Colon (tissue), 2 donors: ENCODE results near the gene RPN2.
"Not testable (repeated sequence)": the region's sequence is repeated elsewhere in the genome, so short reads cannot be mapped to it uniquely, and the experiment has no call there.

Experiments used
- FAIRE-seq: peaks from 2 replicates; lab custom pipeline; 2012; peaks lifted over from hg19 to GRCh38; lab: Jason Lieb, UNC
- donor health status: control.
- donor health status: control.

Gene RPN2

DNA sequence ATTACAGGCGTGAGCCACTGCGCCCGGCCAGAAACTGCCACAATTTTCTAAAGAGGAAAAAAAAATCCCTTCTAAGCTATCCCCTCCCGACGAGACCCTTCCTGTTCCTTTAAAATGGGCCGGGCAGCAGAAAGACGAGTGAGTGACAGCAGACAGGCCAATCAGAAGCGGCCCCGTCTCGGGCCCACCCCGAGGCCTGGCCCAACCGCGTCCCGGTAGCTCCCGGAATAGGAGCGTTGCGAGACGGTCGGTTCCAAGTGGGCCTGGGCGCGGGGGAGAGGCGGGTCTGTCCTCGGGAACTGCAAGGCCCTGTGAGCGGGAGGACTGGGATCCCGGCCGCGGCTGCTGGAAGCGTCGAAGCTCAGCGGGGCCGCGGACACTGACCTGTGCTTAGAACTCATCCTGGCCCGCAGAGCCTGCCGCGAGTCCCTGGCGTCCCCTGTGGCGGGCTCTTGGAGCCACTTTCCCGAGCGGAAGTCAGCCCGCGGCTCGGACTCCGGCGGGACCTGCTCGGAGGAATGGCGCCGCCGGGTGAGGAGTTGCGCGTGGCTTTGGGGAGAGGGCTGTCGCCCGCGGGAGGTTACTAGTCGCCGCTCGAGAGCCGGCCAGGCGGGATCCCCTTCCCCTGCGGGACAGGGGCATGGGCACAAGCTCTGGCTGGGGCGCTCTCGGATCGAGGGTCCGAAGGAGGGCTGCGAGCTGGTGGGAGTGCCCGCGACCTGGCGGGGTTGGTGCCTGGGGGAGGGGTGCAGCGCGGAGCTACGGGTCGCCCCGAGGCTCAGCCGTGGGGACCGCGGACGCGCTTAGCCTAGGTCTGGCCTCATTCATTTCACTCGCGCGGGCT is at the start of gene RPN2, which contains the start of gene MROH8:
RPN2 (plus strand) TSS at position 492 of the 844 bp plus-strand sequence; CDS start at position 519, 27 bp downstream.
MROH8 (minus strand) TSS at position 710 of the 844 bp plus-strand sequence.
- FAIRE-seq = no peak

DNA sequence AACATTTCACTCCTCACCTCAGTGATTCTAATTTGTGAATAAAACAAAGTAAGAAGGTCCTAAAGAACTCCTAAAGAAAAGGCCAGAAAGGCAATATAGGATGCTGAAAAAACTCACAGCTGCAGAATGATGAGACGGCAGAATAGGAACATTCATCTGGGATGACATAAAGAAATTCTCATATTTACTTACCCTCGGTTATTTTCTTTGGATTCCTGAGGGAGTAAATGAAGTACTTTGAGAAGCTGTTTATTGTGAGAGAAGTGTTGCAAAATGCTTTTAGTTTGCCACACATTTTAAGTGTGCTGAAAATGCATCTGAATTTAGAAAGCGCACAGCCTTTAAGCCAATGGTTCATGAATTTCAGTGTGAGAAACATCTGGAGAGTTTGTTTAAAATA is 47.6 kb upstream of the RPN2 start:
- no peak for FAIRE-seq

DNA sequence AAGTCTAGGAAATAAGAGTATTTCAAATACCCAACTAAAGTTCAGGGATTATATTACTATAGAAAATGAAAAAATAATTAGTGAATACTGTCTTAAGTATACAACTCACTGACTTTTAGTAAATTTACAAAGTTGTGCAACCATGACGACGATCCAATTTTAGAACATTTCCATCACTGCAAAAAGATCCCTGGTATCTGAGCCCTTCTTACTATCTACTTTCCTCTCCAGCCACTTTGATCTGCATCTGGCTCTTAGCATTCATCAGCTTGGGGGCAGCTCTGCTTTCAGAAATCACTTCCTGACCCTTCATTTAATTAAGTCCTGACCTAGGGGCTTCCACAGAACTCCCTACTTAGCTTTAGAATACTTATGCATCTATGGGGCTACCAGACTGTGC is 45.2 kb upstream of the RPN2 start:
- FAIRE-seq = no peak

DNA sequence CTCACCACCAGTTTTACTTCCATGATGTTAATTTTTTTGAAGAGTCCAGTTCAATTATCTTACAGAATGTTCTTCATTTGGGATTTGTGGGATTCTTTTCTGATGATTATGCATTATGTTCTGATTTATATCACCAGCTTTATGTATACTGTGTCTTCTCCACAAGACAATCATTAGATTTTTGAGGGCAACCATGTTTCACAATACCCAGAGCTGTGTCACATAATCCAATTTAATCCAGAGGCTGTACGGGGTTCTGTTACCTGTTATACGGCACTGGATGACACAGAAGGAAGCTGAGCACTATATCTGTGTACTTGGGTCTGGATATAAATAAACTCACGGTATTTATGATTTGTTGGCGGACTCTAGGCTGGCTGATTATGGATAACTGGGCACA is 41.6 kb upstream of the RPN2 start:
- no peak for FAIRE-seq

DNA sequence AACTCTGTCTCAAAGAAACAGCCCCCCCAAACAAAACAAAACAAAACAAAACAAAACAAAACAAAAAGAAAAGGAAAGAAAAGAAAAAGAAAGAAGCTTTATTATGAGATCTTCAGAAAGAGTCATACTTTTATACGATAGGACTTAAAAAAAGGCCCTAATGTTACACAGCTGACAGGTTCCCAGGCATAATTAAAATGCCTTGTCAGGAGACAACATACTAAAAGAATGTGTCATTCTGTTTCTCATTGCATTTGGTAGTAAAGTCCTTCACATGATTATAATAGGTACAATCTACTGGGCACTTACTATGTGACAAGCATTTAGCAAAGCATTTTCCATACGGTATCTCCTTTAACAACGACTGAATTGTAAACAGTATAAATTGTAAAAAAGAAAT is 36.4 kb upstream of the RPN2 start:
- FAIRE-seq = no peak

DNA sequence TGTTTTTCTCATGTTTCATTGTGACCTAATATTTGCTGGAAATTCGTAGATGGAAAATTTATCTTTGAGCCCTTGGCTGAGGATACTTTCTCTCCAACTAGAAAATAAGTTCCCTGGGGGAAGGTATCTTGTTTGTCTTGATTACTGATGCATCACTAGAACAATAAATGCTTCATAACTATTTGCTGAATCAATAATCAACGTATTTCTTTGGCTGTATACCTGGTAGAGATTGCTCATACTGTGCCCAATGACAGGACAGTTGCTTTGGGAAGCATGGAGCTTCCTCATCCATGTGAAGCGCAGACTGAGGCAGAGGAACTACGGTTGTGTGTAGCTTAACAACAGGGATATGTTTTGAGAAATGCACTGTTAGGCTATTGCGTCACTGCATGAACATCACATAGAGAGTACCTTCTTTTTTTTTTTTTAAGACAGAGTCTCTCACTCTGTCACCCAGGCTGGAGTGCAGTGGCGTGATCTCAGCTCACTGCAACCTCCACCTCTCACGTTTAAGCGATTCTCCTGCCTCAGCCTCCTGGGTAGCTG is 34.2 kb upstream of the RPN2 start:
- FAIRE-seq = no peak

DNA sequence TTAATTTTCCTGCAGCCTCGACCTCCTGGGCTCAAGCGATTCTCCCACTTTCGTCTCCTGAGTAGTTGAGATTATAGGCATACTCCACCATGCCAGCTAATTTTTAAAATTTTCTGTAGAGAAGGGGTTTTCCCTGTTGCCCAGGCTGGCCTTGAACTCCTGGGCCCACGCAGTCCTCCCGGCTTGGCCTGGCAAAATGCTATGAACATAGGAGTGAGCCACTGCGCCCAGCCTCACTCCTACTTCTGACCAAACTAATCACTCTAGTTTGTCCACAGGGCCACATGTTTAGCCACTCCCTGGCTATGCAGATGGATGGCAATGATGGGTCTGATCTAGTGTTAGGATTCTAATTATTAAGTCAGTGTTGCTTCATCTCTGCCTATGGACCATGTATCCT is 31.9 kb upstream of the RPN2 start:
- FAIRE-seq = no peak

DNA sequence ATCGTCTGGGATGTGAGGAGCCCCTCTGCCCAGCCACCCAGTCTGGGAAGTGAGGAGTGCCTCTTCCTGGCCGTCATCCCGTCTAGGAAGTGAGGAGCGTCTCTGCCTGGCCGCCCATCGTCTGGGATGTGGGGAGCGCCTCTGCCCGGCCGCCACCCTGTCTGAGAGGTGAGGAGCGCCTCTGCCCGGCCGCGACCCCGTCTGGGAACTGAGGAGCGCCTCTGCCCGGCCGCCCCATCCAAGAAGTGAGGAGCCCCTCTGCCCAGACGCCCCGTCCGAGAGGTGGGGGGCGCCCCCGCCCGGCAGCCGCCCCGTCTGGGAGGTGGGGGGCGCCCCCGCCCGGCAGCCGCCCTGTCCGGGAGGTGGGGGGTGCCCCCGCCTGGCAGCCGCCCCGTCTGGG is 28.3 kb upstream of the RPN2 start:
- not testable (repeated sequence) for FAIRE-seq

DNA sequence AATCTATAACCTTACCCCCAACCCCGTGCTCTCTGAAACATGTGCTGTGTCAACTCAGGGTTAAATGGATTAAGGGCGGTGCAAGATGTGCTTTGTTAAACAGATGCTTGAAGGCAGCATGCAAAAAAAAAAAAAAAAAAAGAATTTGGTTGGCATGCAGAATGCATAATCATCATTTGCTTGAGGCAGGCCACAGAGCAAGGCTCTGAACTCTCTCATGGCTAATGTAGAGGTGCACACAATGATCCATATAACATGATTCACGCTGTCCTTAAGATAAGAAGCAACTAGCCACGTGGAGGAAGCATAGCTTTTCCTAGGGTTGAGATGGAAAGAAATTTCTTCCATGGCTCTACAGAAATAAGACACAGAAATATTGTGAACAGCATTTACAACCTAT is 27.6 kb upstream of the RPN2 start:
- FAIRE-seq = no peak

DNA sequence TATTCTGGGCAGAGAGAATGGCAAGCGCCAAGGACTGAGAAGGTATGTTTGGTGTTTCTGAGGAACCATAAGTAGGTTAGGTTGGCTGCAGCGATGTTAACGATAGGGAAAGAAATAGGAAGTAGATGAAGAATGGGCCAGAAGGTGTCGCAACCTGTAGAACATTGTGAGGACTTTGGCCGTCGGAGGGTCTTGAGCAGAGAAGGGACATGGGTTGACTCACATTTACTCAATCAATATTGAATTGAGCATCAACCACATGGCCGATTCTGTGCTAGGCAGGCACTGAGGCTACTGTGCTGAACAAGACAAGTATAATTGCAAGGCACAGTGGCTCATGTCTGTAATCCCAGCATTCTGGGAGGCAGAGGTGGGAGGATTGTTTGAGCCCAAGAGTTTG is 26.8 kb upstream of the RPN2 start:
- FAIRE-seq = no peak

DNA sequence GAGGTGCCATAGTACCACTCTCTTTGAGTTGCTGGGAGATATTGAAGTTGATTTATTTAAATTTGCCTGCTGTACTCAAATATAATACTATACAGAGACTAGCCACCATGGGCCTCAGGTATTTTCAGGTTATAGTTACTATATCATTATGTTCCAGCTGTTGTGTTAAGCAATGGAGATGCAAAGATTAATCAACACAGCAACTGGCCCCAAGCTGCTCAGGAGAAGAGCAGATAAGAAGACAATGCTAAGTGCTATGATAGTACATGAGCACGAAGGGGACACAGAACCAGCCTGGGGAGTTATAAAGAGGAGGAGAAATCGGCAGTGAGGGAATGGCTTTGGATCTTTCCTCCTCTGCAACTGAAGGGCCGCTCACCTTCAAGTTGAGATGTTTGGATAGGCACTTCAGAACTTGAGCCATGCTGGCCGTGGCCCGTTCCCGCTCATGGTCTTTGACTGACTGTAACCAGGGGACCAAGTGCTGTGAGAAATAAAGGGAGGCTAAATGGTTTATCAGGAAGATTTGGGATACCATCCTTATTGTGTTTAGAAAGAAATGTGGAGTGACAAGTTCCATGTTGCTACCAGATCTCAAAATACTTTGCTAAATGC is 24.3 kb upstream of the RPN2 start:
- FAIRE-seq = no peak

DNA sequence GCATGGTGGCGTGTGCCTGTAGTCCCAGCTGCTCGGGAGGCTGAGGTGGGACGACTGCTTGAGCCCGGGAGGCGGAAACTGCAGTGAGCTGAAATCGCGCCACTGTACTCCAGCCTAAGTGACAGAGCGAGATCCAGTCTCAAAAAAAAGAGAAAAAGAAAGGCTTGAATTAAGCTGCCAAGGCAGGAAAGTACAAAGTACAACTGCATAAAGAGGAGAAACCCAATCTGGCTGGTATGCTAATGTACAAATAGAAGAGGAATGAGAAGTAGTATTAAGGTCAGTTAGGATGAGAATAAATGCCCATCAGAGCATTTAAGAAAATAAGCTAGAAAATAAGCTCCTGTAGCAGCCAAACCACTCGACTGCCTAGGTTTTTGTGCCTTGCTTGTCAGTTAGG is 23.1 kb upstream of the RPN2 start:
- FAIRE-seq = no peak

DNA sequence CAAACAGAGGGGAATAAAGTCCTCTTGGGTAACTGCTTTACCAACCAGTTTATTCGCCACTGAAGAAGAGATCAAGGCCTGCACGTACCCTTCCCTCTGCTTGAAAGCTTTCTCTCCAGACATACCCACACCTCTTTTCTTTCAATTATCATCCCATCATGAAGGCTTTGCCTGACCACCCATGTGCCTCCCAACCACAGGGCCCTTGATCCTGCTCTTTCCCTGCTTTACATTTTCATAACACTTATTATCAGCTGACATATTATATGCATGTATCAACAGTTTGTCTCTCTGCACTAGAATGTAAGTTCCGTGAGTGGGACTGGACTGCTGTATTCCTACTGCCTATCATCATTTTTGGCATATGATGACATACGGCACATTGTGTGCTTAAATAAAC is 20.9 kb upstream of the RPN2 start:
- FAIRE-seq = no peak

DNA sequence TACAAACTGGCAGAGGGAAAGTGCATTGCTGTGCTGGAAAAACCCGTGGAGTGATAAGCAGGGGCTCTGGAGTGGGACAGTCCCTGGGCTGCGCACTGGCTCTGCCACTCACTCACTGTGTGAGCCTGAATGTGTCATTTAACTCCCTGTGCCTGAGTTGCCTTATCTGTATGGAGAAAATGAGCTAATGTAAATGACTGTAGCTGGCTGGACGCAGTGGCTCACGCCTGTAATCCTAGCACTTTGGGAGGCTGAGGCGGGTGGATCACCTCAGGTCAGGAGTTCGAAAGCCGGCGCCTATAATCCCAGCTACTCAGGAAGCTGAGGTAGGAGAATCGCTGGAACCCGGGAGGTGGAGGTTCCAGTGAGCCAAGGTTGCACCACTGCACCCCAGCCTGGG is 18.4 kb upstream of the RPN2 start:
- FAIRE-seq = no peak

DNA sequence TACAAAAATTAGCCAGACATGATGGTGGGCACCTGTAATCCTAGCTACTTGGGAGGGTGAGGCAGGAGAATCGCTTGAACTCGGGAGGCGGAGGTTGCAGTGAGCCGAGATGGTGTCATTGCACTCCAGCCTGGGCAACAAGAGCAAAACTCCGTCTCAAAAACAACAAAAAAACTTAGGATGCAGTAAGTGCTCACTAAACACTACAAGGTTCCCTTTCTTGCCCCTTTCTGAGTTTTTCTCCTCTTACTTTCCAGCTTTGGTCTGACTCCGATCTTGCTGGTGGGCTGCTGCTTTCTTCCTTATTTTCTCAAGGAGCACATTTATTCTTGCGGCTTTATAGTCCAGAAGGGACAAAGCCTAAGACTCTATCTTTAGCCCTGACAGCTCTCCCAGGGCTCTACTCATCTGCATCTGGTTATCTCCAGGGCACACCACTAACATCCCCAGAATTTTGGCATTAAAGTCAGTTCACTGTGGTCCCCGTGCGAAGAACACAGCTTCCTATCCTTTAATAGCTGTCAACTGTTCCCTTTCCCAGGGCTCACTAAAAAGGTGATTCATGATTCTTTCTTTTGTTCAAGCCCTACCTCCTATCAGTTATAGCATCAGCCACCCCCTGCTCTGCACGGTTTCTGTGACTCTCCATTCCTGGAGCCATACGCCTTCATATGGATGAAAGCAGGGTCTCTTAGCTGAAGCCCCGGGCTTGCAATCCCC is 17.1 kb upstream of the RPN2 start:
- FAIRE-seq = no peak

DNA sequence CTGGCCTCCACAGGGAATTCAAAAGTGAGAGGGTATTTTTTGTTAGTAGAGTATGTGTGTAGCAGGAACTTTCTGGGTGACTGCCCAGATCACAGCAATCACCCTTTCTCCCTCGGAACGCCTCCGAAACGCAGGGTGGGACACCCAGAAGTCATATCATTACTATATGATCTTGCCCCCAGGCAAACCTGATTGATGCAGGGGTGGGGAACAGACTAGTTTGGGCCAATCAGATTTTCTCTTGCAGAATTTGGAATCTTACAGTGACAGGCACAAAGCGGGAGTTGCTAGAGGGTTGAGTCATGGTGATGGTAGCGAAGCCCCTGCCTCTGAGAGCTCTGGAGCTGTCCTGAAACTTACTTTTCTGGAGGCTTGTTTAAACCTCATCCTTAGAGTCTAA is 16.5 kb upstream of the RPN2 start:
- no peak for FAIRE-seq

DNA sequence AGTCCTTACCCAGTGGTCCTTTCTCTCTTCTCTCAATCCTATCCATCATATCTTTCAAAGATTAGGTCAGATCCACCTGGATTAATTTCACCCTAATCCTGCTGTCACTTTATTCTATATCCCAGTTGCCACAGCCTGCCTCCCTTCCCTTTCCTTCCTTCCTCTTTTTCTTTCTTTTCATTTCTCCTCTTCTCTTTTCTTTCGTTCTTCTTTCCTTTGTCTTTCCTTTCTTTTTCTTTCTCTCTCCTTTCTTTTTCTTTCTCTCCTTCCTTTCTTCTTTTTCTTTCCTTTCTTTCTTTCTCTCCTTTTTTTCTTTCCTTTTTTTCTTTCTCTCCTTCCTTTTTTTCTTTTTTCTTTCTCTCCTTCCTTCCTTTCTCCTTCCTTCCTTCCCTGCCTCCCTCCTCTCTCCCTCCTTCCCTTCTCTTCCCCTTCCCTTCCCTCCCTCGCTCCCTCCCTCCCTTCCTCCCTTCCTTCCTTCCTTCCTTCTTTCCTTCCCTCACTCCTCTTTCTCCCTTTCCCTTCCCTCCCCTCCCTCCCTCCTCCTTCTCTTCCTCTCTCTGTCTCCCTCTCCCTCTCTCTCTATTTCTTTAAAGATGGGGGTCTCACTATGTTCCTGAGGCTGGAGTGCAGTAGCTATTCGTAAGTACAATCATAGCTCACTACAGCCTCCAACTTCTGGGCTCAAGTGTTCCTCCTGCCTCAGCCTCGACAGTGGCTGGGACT is 15.1 kb upstream of the RPN2 start:
- FAIRE-seq = no peak

DNA sequence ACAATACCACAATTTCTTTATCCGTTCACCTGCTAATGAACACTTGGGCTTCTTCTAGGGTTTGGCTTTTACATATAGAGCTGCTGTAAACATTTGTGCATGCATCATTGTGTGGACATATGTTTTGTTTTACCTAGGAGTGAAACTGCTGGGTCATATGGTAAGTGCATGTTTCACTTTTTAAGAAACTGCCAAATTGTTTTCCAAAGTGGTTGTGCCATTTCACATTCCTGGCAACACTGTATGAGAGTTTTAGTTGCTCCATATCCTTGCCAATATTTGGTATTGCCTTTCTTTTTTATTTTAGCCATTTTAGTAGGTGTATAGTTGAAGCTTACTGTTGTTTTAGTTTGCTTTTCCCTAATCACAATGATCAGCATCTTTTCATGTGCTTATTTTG is 14.1 kb upstream of the RPN2 start:
- no peak for FAIRE-seq

DNA sequence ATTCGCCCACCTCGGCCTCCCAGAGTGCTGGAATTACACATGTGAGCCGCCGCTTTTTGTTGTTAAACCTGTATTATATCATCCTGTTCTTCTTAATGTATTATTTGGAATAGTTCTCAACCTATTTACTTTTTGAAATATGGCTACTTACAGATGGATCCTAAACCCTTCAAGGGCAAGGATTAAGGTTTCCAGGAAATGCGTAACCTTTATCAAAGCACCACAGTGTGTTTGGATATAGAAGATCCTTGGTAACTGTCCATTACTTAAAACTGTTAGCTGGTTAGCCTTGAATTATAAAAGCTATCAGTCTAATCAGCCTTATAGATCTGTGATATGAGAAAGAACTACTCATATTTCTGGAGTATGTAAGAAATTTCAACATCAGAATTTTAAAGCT is 12.3 kb upstream of the RPN2 start:
- no peak for FAIRE-seq

DNA sequence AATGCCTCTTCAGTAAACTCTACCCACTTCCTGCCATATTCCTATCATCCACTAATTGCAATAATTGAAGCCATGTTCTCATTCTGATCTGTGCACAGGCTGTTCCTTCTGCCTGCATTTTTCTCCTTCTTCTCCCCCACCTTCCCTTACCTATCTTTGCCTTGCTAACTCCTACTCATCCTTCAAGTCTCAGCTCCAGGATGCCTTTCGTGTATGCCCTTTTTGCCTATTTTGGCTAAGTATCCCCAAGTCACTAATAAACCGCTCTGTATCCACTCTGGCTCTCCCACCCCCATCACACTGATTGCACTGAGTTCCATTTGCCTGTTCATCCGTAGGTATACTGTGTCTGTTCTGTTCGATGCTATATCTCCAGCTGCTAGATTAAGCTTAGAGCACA is 6.3 kb upstream of the RPN2 start:
- FAIRE-seq = no peak

DNA sequence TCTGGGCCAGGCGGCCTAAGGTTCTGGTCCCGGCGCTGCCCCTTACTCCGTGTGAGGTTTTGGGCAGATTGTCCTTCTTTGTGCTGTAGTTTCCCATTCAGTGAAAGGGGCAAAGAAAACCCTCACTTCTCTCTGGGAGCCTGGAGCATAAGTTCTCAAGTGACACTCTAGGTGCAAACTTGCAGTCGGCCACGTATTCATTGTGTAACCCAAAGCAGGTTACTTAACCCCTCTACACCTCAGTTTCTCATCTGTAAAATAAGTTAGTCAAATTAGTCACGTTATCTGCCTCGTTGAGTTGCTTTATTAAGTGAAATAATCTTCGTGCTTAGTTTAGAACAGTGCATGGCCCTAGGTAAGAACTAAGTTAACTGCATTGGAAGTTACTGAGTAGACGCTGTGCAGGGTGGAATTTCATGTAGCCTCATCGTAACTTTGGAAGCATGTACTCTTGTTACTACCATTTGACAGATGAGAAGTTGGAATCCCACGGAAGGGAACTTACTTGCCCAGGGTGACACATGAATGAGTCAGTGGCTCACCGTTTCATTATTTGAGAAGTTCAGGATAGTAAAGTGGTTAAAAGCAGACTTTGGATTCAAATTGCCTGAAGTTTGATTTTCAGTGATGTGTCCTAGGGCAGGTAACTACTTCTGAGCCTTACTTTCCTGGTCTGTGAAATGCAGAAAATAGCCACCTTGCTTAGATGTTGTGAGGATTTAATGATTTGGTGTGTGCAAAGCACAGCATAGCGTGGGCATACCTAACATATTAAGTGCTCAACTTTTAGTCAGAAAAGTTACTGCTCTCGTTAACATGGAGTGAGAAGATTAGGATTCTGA is 774 bp downstream of the RPN2 start:
- no peak for FAIRE-seq
